Femur (tissue), 1 donor: ENCODE data around the gene P2RX4.
"Not testable (repeated sequence)": the region's sequence is repeated elsewhere in the genome, so short reads cannot be mapped to it uniquely, and the experiment has no call there.

Experiments used
- DNase-seq: peaks from one replicate; pipeline ENCODE4 v3.0.0-alpha.2; 2017

Gene P2RX4

GRCh38 chr12:121223292-121224285 is 13.7 kb downstream of the P2RX4 start:
- DNase-seq = no peak

GRCh38 chr12:121224591-121224990 is 14.7 kb downstream of the P2RX4 start:
- no peak for DNase-seq

GRCh38 chr12:121226399-121226798 is 16.5 kb downstream of the P2RX4 start:
- no peak for DNase-seq

- not testable (repeated sequence) for DNase-seq
Measured at GRCh38 chr12:121226871-121227270, 16.9 kb downstream of the P2RX4 start.

- no peak for DNase-seq
Measured at GRCh38 chr12:121227294-121227693, 17.4 kb downstream of the P2RX4 start.

- no peak for DNase-seq
Measured at GRCh38 chr12:121228919-121229665, 19.2 kb downstream of the P2RX4 start.

GRCh38 chr12:121229826-121230537 is 20.1 kb downstream of the P2RX4 start:
- DNase-seq = peak; percentile 66

- no peak for DNase-seq
Measured at GRCh38 chr12:121230538-121230907, 20.6 kb downstream of the P2RX4 start.

- no peak for DNase-seq
Measured at GRCh38 chr12:121232163-121232562, 22.2 kb downstream of the P2RX4 start.

GRCh38 chr12:121232977-121233627 is 23.2 kb downstream of the P2RX4 start:
- DNase-seq = no peak

- DNase-seq = no peak
Measured at GRCh38 chr12:121233628-121234020, 23.7 kb downstream of the P2RX4 start.

- no peak for DNase-seq
Measured at GRCh38 chr12:121236776-121237175, 26.8 kb downstream of the P2RX4 start.

- no peak for DNase-seq
Measured at GRCh38 chr12:121237415-121237814, 27.5 kb downstream of the P2RX4 start.

- no peak for DNase-seq
Measured at GRCh38 chr12:121238086-121238485, 28.2 kb downstream of the P2RX4 start.

GRCh38 chr12:121238604-121239350 is 28.8 kb downstream of the P2RX4 start:
- DNase-seq = no peak

- DNase-seq = no peak
Measured at GRCh38 chr12:121239351-121240061, 29.6 kb downstream of the P2RX4 start.

GRCh38 chr12:121240062-121240420 is 30.1 kb downstream of the P2RX4 start:
- DNase-seq = no peak

GRCh38 chr12:121240484-121241101 is 30.7 kb downstream of the P2RX4 start:
- peak; percentile 91 for DNase-seq

GRCh38 chr12:121241156-121241970 is 31.4 kb downstream of the P2RX4 start:
- DNase-seq = no peak

GRCh38 chr12:121245031-121245430 is 35.1 kb downstream of the P2RX4 start:
- no peak for DNase-seq
